ENCODE measurements around the gene PLEKHA1.

DNA sequence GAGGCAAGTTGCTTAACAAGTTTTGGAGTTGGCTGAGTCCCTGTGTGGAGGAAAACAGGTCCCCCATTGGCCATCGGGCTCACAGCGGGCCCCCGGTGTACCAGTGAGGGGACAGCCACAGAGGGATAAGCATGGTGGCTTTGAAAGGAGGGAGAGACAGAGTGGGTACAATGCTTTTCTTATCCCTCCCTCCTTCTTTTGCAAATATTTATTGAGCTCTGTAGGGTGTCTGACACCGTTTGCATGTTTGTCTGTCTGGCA lies 89.7 kb downstream of the PLEKHA1 start:
- TF ChIP-seq POLR2AphosphoS5 (IDR thresholded peaks at IDR 0.05; ENCODE audit: low read depth, low read length): no peak
- TF ChIP-seq FOXP2 (optimal IDR thresholded peaks at IDR 0.05; ENCODE audit: borderline replicate concordance, extremely low read depth, extremely low read length, insufficient read depth): no peak
- TF ChIP-seq, protein P1, sequence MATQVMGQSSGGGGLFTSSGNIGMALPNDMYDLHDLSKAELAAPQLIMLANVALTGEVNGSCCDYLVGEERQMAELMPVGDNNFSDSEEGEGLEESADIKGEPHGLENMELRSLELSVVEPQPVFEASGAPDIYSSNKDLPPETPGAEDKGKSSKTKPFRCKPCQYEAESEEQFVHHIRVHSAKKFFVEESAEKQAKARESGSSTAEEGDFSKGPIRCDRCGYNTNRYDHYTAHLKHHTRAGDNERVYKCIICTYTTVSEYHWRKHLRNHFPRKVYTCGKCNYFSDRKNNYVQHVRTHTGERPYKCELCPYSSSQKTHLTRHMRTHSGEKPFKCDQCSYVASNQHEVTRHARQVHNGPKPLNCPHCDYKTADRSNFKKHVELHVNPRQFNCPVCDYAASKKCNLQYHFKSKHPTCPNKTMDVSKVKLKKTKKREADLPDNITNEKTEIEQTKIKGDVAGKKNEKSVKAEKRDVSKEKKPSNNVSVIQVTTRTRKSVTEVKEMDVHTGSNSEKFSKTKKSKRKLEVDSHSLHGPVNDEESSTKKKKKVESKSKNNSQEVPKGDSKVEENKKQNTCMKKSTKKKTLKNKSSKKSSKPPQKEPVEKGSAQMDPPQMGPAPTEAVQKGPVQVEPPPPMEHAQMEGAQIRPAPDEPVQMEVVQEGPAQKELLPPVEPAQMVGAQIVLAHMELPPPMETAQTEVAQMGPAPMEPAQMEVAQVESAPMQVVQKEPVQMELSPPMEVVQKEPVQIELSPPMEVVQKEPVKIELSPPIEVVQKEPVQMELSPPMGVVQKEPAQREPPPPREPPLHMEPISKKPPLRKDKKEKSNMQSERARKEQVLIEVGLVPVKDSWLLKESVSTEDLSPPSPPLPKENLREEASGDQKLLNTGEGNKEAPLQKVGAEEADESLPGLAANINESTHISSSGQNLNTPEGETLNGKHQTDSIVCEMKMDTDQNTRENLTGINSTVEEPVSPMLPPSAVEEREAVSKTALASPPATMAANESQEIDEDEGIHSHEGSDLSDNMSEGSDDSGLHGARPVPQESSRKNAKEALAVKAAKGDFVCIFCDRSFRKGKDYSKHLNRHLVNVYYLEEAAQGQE (IDR thresholded peaks at IDR 0.05; ENCODE audit: insufficient read depth in 1 of 2, low read depth in 2 of 2, low read length in 2 of 2): no peak
- no peak for TF ChIP-seq TAF1 (IDR thresholded peaks at IDR 0.05; ENCODE audit: borderline replicate concordance, insufficient read depth, low read length)
- no peak for TF ChIP-seq SIN3A (IDR thresholded peaks at IDR 0.05; ENCODE audit: borderline replicate concordance, insufficient read depth, low read length)

All from PFSK-1 (cell line).